Measurements from ENCODE around the gene DZIP3. TPM values are rescaled to one million over a fixed set of nuclear protein-coding genes. Genes with fewer than 3 reads are reported as not detected.

DZIP3 gene
- total RNA-seq, 1 experiment from 2014 or later: 25.3 TPM

GRCh38 chr3:108718454-108718853 is 128.9 kb downstream of the DZIP3 start:
- ChIA-PET CTCF (interaction anchor here (1.1 kb wide), 1 partner anchor 42 kb away, joined by 3 read pairs; no protein-coding TSS in a partner anchor), POLR2A (no interaction called here)
- no peaks in the 10 kb centered on the region for H3K9me3 Mint-ChIP-seq
- TF ChIP-seq NFATC4 (CRISPR knock-in tag; IDR thresholded peaks at IDR 0.05) (no peak), ERG (CRISPR knock-in tag; IDR thresholded peaks at IDR 0.05) (no peak), ZNF263 (CRISPR knock-in tag; IDR thresholded peaks at IDR 0.05; ENCODE audit: low read depth) (no peak), NR1H2 (CRISPR knock-in tag; IDR thresholded peaks at IDR 0.05) (no peak), TCF7 (CRISPR knock-in tag; IDR thresholded peaks at IDR 0.05; ENCODE audit: low read depth) (no peak), ATF6 (CRISPR knock-in tag; IDR thresholded peaks at IDR 0.05) (no peak), ZBTB43 (CRISPR knock-in tag; IDR thresholded peaks at IDR 0.05) (no peak), SP1 (CRISPR knock-in tag; conservative IDR thresholded peaks at IDR 0.05) (no peak), E2F1 (CRISPR knock-in tag; IDR thresholded peaks at IDR 0.05) (no peak), ZNF281 (CRISPR knock-in tag; IDR thresholded peaks at IDR 0.05) (no peak), TEAD1 (CRISPR knock-in tag; IDR thresholded peaks at IDR 0.05) (no peak), KAT7 (CRISPR knock-in tag; IDR thresholded peaks at IDR 0.05; ENCODE audit: borderline replicate concordance) (no peak), CBFB (CRISPR knock-in tag; IDR thresholded peaks at IDR 0.05; ENCODE audit: low read depth) (no peak), HMGA2 (CRISPR knock-in tag; IDR thresholded peaks at IDR 0.05) (no peak), PRDM15 (CRISPR knock-in tag; IDR thresholded peaks at IDR 0.05) (no peak), RELA (CRISPR knock-in tag; IDR thresholded peaks at IDR 0.05; ENCODE audit: borderline replicate concordance) (no peak), FOXJ3 (CRISPR knock-in tag; IDR thresholded peaks at IDR 0.05; ENCODE audit: borderline replicate concordance) (no peak), PRRX2 (CRISPR knock-in tag; IDR thresholded peaks at IDR 0.05) (no peak), MYBL2 (CRISPR knock-in tag; IDR thresholded peaks at IDR 0.05) (no peak), ZNF423 (CRISPR knock-in tag; IDR thresholded peaks at IDR 0.05) (no peak)
- no peaks in the 10 kb centered on the region for H3K36me3 Mint-ChIP-seq
- DNase-seq (ENCODE audit: low spot score) (no peak), ATAC-seq (no peak)
- no peaks in the 10 kb centered on the region for H3K4me1 Mint-ChIP-seq
- no peak overlapping the region for H3K4me3 Mint-ChIP-seq
- H3K27me3 Mint-ChIP-seq (ENCODE audit: low read depth): no peaks in the 10 kb centered on the region
- H3K27ac Mint-ChIP-seq: no peak overlapping the region

Measured in WTC11 (cell line).